ENCODE data around the gene EIF3D.

EIF3D gene

DNA sequence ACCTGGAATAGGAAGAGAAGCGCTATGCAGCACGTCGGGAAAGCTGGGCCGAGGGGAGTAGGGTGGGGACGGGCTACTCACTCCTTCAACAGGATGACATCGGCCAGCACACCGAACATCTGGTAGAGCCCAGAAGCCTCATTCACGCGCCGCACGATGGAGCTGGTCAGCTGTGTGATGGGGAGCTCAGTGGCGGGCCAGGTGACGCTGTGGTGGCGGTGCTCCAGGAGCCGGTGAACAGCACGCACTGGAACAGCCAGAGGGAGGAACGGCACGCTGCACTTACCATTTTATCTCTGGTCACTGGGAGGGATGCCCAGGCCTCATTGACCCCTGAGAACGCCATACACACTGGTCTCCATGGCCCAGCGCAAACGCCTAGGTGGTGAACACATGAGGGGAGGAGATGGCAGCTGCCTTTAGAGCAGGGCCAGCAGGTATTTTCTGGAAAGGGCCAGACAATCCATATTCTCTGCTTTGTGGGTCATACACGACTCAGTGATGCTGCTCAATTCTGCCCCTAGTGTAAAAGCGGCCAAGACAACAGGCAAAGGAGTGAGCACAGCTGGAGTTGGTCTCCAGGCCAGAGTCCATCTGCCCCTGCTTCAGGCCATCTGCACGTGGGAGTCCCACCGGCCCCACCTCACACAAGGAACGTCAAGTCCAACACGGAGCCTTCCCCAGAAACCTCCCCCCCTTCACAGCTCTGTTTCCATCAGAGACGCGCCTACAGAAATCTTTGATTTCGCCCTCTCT lies 30.9 kb downstream of the EIF3D start:
- in situ Hi-C loops (cut with HindIII; ENCODE audit: low sequenced_read_pairs): no loop called here
- no peak for DNase-seq (ENCODE audit: low read depth)
- H3K4me3 ChIP-seq (ENCODE audit: low read depth, low read length): no peak overlapping the region
- TF ChIP-seq, protein P1, sequence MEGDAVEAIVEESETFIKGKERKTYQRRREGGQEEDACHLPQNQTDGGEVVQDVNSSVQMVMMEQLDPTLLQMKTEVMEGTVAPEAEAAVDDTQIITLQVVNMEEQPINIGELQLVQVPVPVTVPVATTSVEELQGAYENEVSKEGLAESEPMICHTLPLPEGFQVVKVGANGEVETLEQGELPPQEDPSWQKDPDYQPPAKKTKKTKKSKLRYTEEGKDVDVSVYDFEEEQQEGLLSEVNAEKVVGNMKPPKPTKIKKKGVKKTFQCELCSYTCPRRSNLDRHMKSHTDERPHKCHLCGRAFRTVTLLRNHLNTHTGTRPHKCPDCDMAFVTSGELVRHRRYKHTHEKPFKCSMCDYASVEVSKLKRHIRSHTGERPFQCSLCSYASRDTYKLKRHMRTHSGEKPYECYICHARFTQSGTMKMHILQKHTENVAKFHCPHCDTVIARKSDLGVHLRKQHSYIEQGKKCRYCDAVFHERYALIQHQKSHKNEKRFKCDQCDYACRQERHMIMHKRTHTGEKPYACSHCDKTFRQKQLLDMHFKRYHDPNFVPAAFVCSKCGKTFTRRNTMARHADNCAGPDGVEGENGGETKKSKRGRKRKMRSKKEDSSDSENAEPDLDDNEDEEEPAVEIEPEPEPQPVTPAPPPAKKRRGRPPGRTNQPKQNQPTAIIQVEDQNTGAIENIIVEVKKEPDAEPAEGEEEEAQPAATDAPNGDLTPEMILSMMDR (IDR thresholded peaks at IDR 0.05; ENCODE audit: low read depth, low read length, missing control alignments): no peak

DNA sequence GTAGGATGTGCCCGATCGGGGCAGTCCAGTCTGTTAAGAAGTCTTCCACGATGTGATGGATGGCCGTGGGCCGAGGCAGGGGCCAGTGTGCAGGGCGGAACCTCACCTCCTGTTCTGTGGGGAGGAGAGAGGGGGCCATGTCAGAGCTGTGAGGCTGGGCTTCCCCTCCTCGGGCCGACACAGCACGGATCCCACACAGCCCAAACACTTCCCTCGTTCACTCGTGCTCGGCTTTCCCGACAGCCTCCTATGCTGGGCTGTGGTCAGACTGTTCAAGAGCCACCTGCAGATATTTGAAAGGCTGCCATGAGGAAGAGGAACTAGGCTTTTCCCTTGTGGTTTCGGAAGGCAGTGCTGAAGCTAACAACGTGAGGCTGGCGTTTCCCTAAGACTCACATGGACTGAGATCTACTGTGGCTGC lies 35.3 kb downstream of the EIF3D start:
- TF ChIP-seq, protein P1 (IDR thresholded peaks at IDR 0.05; ENCODE audit: low read depth, low read length, missing control alignments): no peak
- in situ Hi-C loops (cut with HindIII; ENCODE audit: low sequenced_read_pairs): no loop called here
- DNase-seq (ENCODE audit: low read depth): no peak
- H3K4me3 ChIP-seq (ENCODE audit: low read depth, low read length): no peak overlapping the region

DNA sequence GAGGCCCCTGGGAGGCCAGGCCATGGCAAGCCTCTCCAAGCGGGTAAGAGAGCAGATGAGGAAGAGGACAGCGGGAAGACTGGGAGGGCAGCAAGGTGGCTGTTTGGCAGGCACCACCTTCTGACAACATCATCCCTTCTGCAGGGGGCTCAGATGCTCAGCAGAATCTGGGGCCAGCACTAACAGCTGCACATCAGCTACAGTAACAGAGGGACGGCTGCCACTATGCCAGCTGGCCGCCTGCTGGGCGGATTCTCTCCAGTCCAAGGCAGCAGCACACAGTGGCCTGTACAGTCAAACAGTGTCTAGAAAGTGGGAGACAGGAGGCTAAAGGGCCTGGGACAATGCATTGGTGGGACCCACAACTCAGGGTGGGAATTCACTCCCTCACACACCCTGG lies 36.9 kb downstream of the EIF3D start:
- in situ Hi-C loops (cut with HindIII; ENCODE audit: low sequenced_read_pairs): no loop called here

DNA sequence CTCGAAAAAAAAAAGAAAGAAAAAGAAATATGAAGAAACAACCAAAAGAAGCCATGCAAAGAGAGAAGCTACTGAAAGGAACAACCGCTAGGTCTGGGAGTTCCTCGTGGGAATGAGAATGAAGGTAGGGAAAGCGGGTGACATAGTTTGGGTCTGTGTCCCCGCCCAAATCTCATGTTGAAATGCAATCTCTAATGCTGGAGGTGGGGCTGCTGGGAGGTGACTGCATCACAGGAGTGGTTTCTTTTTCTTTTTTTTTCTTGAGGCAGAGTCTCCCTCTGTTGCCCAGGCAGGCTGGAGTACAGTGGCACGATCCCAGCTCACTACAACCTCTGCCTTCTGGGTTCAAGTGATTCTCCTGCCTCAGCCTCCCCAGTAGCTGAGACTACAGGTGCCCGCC lies 37.8 kb downstream of the EIF3D start:
- in situ Hi-C loops (cut with HindIII; ENCODE audit: low sequenced_read_pairs): no loop called here
- DNase-seq (ENCODE audit: low read depth): no peak
- H3K4me3 ChIP-seq (ENCODE audit: low read depth, low read length): no peak overlapping the region
- TF ChIP-seq, protein P1 (IDR thresholded peaks at IDR 0.05; ENCODE audit: low read depth, low read length, missing control alignments): no peak

More for the DNA sequence above, 36.9 kb downstream of the EIF3D start:
- no peak overlapping the region for H3K4me3 ChIP-seq (ENCODE audit: low read depth, low read length)
- DNase-seq (ENCODE audit: low read depth): no peak
- TF ChIP-seq, protein P1 (IDR thresholded peaks at IDR 0.05; ENCODE audit: low read depth, low read length, missing control alignments): no peak

DNA sequence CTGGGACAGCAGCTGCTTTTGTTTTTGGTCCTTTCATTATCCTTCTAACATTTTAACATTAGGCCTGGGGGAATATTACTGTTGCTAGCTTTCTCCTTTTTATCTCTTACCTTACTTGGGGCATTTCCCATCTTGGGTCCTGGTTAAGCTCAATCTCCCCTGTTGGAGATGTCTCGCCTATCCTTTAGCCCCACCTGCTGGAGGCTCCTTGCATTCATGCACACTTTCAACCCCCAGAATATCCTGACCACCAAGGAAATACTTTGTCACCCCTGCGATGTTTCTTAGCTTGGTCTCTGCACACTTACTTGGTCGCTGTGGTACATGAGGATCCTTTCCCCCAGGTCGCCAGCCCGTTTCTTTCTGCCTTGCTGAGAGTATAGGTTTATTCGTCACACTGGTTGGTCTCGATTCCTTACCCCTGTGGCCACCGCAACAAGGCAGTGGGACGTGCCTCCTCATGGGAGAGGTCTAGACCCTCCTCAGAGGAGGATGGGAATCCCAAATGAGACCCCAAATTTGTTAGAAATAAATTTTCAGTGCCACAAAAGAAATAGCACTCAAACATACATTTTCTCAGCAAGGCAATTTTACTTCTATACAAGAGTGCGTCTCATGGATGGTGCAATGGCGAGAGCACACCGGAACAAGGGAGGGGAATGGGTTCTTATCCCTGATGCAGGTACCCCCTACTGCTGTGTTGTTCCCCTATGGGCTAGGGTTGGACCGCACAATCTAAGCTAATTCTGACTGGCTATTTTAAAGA lies 42.2 kb downstream of the EIF3D start:
- TF ChIP-seq, protein P1 (IDR thresholded peaks at IDR 0.05; ENCODE audit: low read depth, low read length, missing control alignments): peak; percentile 73
- in situ Hi-C loops (cut with HindIII; ENCODE audit: low sequenced_read_pairs): no loop called here
- H3K4me3 ChIP-seq (ENCODE audit: low read depth, low read length): no peak overlapping the region
- no peak for DNase-seq (ENCODE audit: low read depth)

DNA sequence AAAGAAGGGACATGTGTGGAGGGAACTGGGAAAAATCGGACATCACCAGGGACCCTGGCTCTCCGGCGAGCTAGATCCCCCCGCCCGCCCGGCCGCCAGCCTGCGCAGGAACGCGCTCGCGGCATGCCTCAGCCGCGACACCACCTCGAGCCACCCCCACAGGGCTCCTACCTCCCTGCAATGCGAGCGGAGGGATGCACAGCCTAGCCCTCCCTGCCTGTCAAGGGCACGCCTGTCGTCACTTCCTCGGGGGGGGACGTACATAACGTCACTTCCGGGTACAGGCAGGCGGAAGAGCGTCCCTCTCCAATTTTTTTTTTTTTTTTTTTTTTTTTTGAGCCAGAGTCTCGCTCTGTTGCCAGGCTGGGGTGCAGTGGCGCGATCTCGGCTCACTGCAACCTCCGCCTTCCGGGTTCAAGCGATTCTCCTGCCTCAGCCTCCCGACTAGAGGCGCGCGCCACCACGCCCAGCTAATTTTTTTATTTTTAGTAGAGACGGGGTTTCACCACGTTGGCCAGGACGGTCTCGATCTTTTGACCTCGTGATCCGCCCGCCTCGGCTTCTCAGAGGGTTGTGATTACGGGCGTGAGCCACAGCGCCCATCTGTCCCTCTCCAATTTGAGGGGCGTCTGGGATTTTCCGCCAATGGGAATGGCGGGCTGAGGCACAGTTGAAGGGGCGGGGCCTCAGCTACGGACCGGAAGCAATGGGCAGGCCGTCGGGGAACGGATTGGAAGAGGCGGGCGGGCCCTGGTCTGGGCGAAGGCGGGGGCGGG lies 47.4 kb downstream of the EIF3D start, which contains the start of gene TXN2:
Gene TXN2 (minus strand): TSS at position 248 of the 776 bp plus-strand sequence. CDS start 803 bp downstream, outside the sequence.
- peak within 1 kb of the TSS; percentile 64 for H3K4me3 ChIP-seq (ENCODE audit: low read depth, low read length)
- DNase-seq (ENCODE audit: low read depth): peak; percentile 89
- TF ChIP-seq, protein P1 (IDR thresholded peaks at IDR 0.05; ENCODE audit: low read depth, low read length, missing control alignments): no peak
- in situ Hi-C loops (cut with HindIII; ENCODE audit: low sequenced_read_pairs): no loop called here
